DND-41 (cell line): Measurements from ENCODE around the gene SESTD1.
"Not testable (repeated sequence)": the region's sequence is repeated elsewhere in the genome, so short reads cannot be mapped to it uniquely, and the experiment has no call there.

Experiments used
- ATAC-seq: fragments of 200-7000 bp; cut with Tn5 transposase; 3 replicates; pipeline ENCODE4 v1.9.1; 2021; ENCODE audit warnings: low read depth; ENCODE audit not compliant: insufficient read depth
- DNase-seq: peaks from one replicate; pipeline ENCODE4 v3.0.0-alpha.2; 2020
- H2AFZ ChIP-seq: 2 replicates; pipeline ENCODE4 v1.6.0; 2012; ENCODE audit warnings: low read depth, low read length
- H3K27ac ChIP-seq: 2 replicates; pipeline ENCODE4 v1.5.1; 2012; ENCODE audit warnings: low read length, inconsistent platforms
- H3K27me3 ChIP-seq: fragments of 200-600 bp; sonication (generic); 2 replicates; pipeline ENCODE4 v1.6.0; 2012; ENCODE audit warnings: low read length, mild to moderate bottlenecking, inconsistent platforms; ENCODE audit not compliant: insufficient read depth, poor library complexity
- H3K36me3 ChIP-seq: 2 replicates; pipeline ENCODE4 v1.5.1; 2012; ENCODE audit warnings: low read length, inconsistent platforms; ENCODE audit not compliant: insufficient read depth
- H3K4me1 ChIP-seq: 2 replicates; pipeline ENCODE4 v1.5.1; 2012; ENCODE audit warnings: mild to moderate bottlenecking, low read length; ENCODE audit not compliant: insufficient read depth
- H3K4me2 ChIP-seq: 2 replicates; pipeline ENCODE4 v1.6.0; 2012; ENCODE audit warnings: mild to moderate bottlenecking, moderate library complexity, low read length, inconsistent platforms; ENCODE audit not compliant: insufficient read depth
- H3K4me3 ChIP-seq, 2 experiments: fragments of 200-600 bp in 1 of 2; shearing (Covaris generic) in 1 of 2; 2 replicates each; pipeline ENCODE4 v1.5.1; 2012 to 2016; ENCODE audit warnings: inconsistent platforms in 2 of 2, low read length in 2 of 2, mild to moderate bottlenecking in 2 of 2, low read depth in 1 of 2, moderate library complexity in 1 of 2
- H3K79me2 ChIP-seq: 2 replicates; pipeline ENCODE4 v1.6.0; 2012; ENCODE audit warnings: low read length, inconsistent platforms; ENCODE audit not compliant: insufficient read depth
- H3K9ac ChIP-seq: 2 replicates; pipeline ENCODE4 v1.6.0; 2012; ENCODE audit warnings: low read depth, mild to moderate bottlenecking, inconsistent platforms, low read length, moderate library complexity
- H3K9me3 ChIP-seq: 2 replicates; pipeline ENCODE4 v1.5.1; 2012; ENCODE audit warnings: low read length, moderate library complexity, mild to moderate bottlenecking, inconsistent platforms; ENCODE audit not compliant: insufficient read depth, severe bottlenecking
- H4K20me1 ChIP-seq: 2 replicates; pipeline ENCODE4 v1.6.0; 2012; ENCODE audit warnings: low read length; ENCODE audit not compliant: insufficient read depth
- CTCF ChIP-seq: IDR thresholded peaks from 2 replicates; pipeline ENCODE4 v1.5.1; 2012; ENCODE audit warnings: borderline replicate concordance, low read length, moderate library complexity, mild to moderate bottlenecking; ENCODE audit not compliant: poor library complexity, severe bottlenecking; ENCODE audit errors: extremely low read depth
- EZH2 ChIP-seq: IDR thresholded peaks from 3 replicates; pipeline ENCODE4 v1.6.1; 2012; ENCODE audit warnings: borderline replicate concordance, low read depth, mild to moderate bottlenecking, moderate library complexity, low read length, inconsistent platforms; ENCODE audit not compliant: severe bottlenecking

SESTD1 gene

GRCh38 chr2:179096090-179096489 is 168.5 kb downstream of the SESTD1 start:
- Histone ChIP-seq H2AFZ (no peak overlapping the region), H4K20me1 (no peaks in the 10 kb centered on the region), H3K4me1 (peaks cover 8% of the 10 kb centered on the region), H3K79me2 (no peaks in the 10 kb centered on the region), H3K9me3 (peaks cover 6% of the 10 kb centered on the region), H3K36me3 (no peaks in the 10 kb centered on the region), H3K27ac (no peak overlapping the region), H3K27me3 (no peaks in the 10 kb centered on the region), H3K4me2 (no peak overlapping the region), H3K4me3 (no peak overlapping the region), H3K9ac (no peak overlapping the region)
- TF ChIP-seq EZH2 (no peak), CTCF (no peak)
- DNase-seq: peak; percentile 33
- peak; percentile 83 for ATAC-seq

GRCh38 chr2:179092912-179093311 is 171.7 kb downstream of the SESTD1 start:
- not testable (repeated sequence) for H3K4me2 ChIP-seq, H3K9ac ChIP-seq, H3K27me3 ChIP-seq, H3K79me2 ChIP-seq, H3K4me1 ChIP-seq, H4K20me1 ChIP-seq, H2AFZ ChIP-seq, H3K36me3 ChIP-seq, ATAC-seq, H3K4me3 ChIP-seq, H3K9me3 ChIP-seq, H3K27ac ChIP-seq
- peak; percentile 37 for DNase-seq

GRCh38 chr2:179082697-179083096 is 181.9 kb downstream of the SESTD1 start:
- Histone ChIP-seq H3K4me2 (no peak overlapping the region), H3K9me3 (no peaks in the 10 kb centered on the region), H2AFZ (no peak overlapping the region), H3K4me3 (no peak overlapping the region), H4K20me1 (no peaks in the 10 kb centered on the region), H3K79me2 (no peaks in the 10 kb centered on the region), H3K4me1 (0 out of 2 replicates have a peak, but pooled peaks cover 2% of the 10 kb centered on the region), H3K27ac (no peak overlapping the region), H3K36me3 (no peaks in the 10 kb centered on the region), H3K9ac (no peak overlapping the region), H3K27me3 (no peaks in the 10 kb centered on the region)
- no peak for TF ChIP-seq CTCF
- no peak for TF ChIP-seq EZH2
- no peak for DNase-seq
- ATAC-seq: no peak

- TF ChIP-seq EZH2 (no peak), CTCF (no peak)
- Histone ChIP-seq H3K36me3 (no peaks in the 10 kb centered on the region), H3K9me3 (peaks cover 5% of the 10 kb centered on the region), H3K4me2 (no peak overlapping the region), H3K79me2 (no peaks in the 10 kb centered on the region), H3K9ac (no peak overlapping the region), H3K27ac (no peak overlapping the region), H3K4me3 (no peak overlapping the region), H3K4me1 (0 out of 2 replicates have a peak, but pooled peaks cover 2% of the 10 kb centered on the region), H4K20me1 (no peaks in the 10 kb centered on the region), H3K27me3 (no peaks in the 10 kb centered on the region), H2AFZ (no peak overlapping the region)
- DNase-seq: no peak
- no peak for ATAC-seq
These were observed 182.7 kb downstream of the SESTD1 start for GRCh38 chr2:179081954-179082353.
